ENCODE results near the gene OPCML.
A peak's percentile ranks its signal among the peaks of the same experiment; 100 is the strongest.

Gene OPCML

GRCh38 chr11:132448334-132448995 is 1083.8 kb downstream of the OPCML start:
- no peak for DNase-seq (ENCODE audit: low read depth, low spot score)

GRCh38 chr11:132447761-132448160 is 1084.5 kb downstream of the OPCML start:
- DNase-seq (ENCODE audit: low read depth, low spot score) = no peak

GRCh38 chr11:132445859-132446291 is 1086.4 kb downstream of the OPCML start:
- no peak for DNase-seq (ENCODE audit: low read depth, low spot score)

- no peak for DNase-seq (ENCODE audit: low read depth, low spot score)
Observed at GRCh38 chr11:132444911-132445310, 1087.4 kb downstream of the OPCML start.

- no peak for DNase-seq (ENCODE audit: low read depth, low spot score)
Observed at GRCh38 chr11:132439711-132440255, 1092.5 kb downstream of the OPCML start.

- no peak for DNase-seq (ENCODE audit: low read depth, low spot score)
Observed at GRCh38 chr11:132438418-132438817, 1093.9 kb downstream of the OPCML start.

GRCh38 chr11:132430429-132431062 is 1101.8 kb downstream of the OPCML start:
- DNase-seq (ENCODE audit: low read depth, low spot score) = peak; percentile 16

GRCh38 chr11:132429685-132430084 is 1102.6 kb downstream of the OPCML start:
- DNase-seq (ENCODE audit: low read depth, low spot score) = no peak

GRCh38 chr11:132427611-132428010 is 1104.7 kb downstream of the OPCML start:
- no peak for DNase-seq (ENCODE audit: low read depth, low spot score)

- no peak for DNase-seq (ENCODE audit: low read depth, low spot score)
Observed at GRCh38 chr11:132424433-132424832, 1107.9 kb downstream of the OPCML start.

- DNase-seq (ENCODE audit: low read depth, low spot score) = no peak
Observed at GRCh38 chr11:132423266-132423665, 1109.0 kb downstream of the OPCML start.

GRCh38 chr11:132422722-132423121 is 1109.6 kb downstream of the OPCML start:
- DNase-seq (ENCODE audit: low read depth, low spot score) = no peak

GRCh38 chr11:132421555-132421954 is 1110.7 kb downstream of the OPCML start:
- DNase-seq (ENCODE audit: low read depth, low spot score) = no peak

- no peak for DNase-seq (ENCODE audit: low read depth, low spot score)
Observed at GRCh38 chr11:132414451-132414850, 1117.8 kb downstream of the OPCML start.

- DNase-seq (ENCODE audit: low read depth, low spot score) = no peak
Observed at GRCh38 chr11:132410383-132410782, 1121.9 kb downstream of the OPCML start.

- no peak for DNase-seq (ENCODE audit: low read depth, low spot score)
Observed at GRCh38 chr11:132409573-132410355, 1122.5 kb downstream of the OPCML start.

GRCh38 chr11:132408877-132409276 is 1123.4 kb downstream of the OPCML start:
- DNase-seq (ENCODE audit: low read depth, low spot score) = no peak

- DNase-seq (ENCODE audit: low read depth, low spot score) = peak; percentile 70
Observed at GRCh38 chr11:132405728-132406127, 1126.6 kb downstream of the OPCML start.

- peak; percentile 88 for DNase-seq (ENCODE audit: low read depth, low spot score)
Observed at GRCh38 chr11:132402071-132402684, 1130.1 kb downstream of the OPCML start.

GRCh38 chr11:132396318-132396717 is 1136.0 kb downstream of the OPCML start:
- no peak for DNase-seq (ENCODE audit: low read depth, low spot score)

GRCh38 chr11:132395434-132395833 is 1136.9 kb downstream of the OPCML start:
- DNase-seq (ENCODE audit: low read depth, low spot score) = no peak

- no peak for DNase-seq (ENCODE audit: low read depth, low spot score)
Observed at GRCh38 chr11:132379540-132379939, 1152.8 kb downstream of the OPCML start.

All from ELF-1 (cell line).